CD4-positive, alpha-beta T cell (primary cell): Measurements from ENCODE around the gene NUDT16L1. TPM values are rescaled to one million over a fixed set of nuclear protein-coding genes. Genes with fewer than 3 reads are reported as not detected.

Experiments
- ATAC-seq: fragments of 200-7000 bp; cut with Tn5 transposase; one replicate; pipeline ENCODE4 v1.10.0; 2022; ENCODE audit warnings: mild to moderate bottlenecking; ENCODE audit not compliant: poor library complexity
- CTCF ChIA-PET: fragments of 350-600 bp; sonication (Branson Sonifier 250); formaldehyde crosslinking; loops from one replicate; lab custom pipeline; 2021; ENCODE audit warnings: antibody characterized with exemption, inconsistent platforms; lab: Charles Lee
- POLR2A ChIA-PET: fragments of 350-600 bp; sonication (Branson Sonifier 250); formaldehyde crosslinking; loops from one replicate; lab custom pipeline; 2021; ENCODE audit warnings: antibody characterized with exemption, inconsistent platforms; lab: Charles Lee
- DNase-seq, 14 experiments: peaks; one replicate each; pipeline ENCODE4 v3.0.0-alpha.2; 2013 to 2020; ENCODE audit warnings: mixed read lengths in 2 of 14
- H3K27ac ChIP-seq, 2 donors: one replicate each; pipeline versions ENCODE4 v1.5.1 to v1.7.0; 2013; ENCODE audit warnings: low read length in 2 of 2, low read depth in 1 of 2, mild to moderate bottlenecking in 1 of 2
- H3K27me3 ChIP-seq, 2 experiments: 1 replicate in 1 of 2; 2 replicates in 1 of 2; pipeline versions ENCODE4 v1.6.1 to v1.7.0; 2013; ENCODE audit warnings: low read length in 2 of 2, control low read depth in 1 of 2, mild to moderate bottlenecking in 1 of 2, moderate library complexity in 1 of 2; ENCODE audit not compliant: insufficient read depth in 2 of 2, control insufficient read depth in 1 of 2
- H3K36me3 ChIP-seq: one replicate; pipeline ENCODE4 v1.6.1; 2013; ENCODE audit warnings: low read length, control low read depth; ENCODE audit not compliant: insufficient read depth
- H3K4me1 ChIP-seq: one replicate; pipeline ENCODE4 v1.6.1; 2013; ENCODE audit warnings: low read length, control low read depth; ENCODE audit not compliant: insufficient read depth
- H3K4me3 ChIP-seq: one replicate; pipeline ENCODE4 v1.5.1; 2013; ENCODE audit warnings: mild to moderate bottlenecking, low read length, moderate library complexity
- H3K9me3 ChIP-seq, 2 experiments: 1 replicate in 1 of 2; 2 replicates in 1 of 2; pipeline versions ENCODE4 v1.6.1 to v1.7.0; 2013; ENCODE audit warnings: low read length in 2 of 2, mild to moderate bottlenecking in 2 of 2, control low read depth in 1 of 2, moderate library complexity in 1 of 2; ENCODE audit not compliant: control insufficient read depth in 1 of 2, insufficient read depth in 1 of 2
- H3K27ac Mint-ChIP-seq: one replicate; pipeline ENCODE4 v1.8.0; 2020; ENCODE audit warnings: mixed read lengths
- H3K27me3 Mint-ChIP-seq: one replicate; pipeline ENCODE4 v1.8.0; 2021; ENCODE audit warnings: mixed read lengths
- H3K36me3 Mint-ChIP-seq: one replicate; pipeline ENCODE4 v1.8.0; 2021; ENCODE audit warnings: low read depth, mixed read lengths
- H3K4me1 Mint-ChIP-seq: one replicate; pipeline ENCODE4 v1.8.0; 2021; ENCODE audit warnings: low read depth, mixed read lengths
- H3K4me3 Mint-ChIP-seq: one replicate; pipeline ENCODE4 v1.8.0; 2020; ENCODE audit warnings: mild to moderate bottlenecking, mixed read lengths
- H3K9me3 Mint-ChIP-seq: one replicate; pipeline ENCODE4 v1.8.0; 2020; ENCODE audit warnings: mixed read lengths
- CTCF ChIP-seq: fragments of 200-600 bp; IDR thresholded peaks from one replicate; pipeline ENCODE4 v1.8.0; 2022; ENCODE audit warnings: antibody characterized with exemption, mild to moderate bottlenecking
- intact Hi-C, 2 experiments: fragments of 100-400 bp; cut with DNase I in 1 of 2; cut with micrococcal nuclease in 1 of 2; formaldehyde crosslinking; loops; one replicate each; pipeline versions ENCODE4 v1.15.1 to v1.9.0; 2023 to 2025; cut with DNase I, micrococcal nuclease
- total RNA-seq, 174 experiments: library from RNA in 2 of 174; stranded (reverse) in 2 of 174; gene quantifications; one replicate each; pipeline ENCODE4 v1.2.3 and lab custom pipeline; 2021 to 2026

The NUDT16L1 gene
- total RNA-seq, 2 experiments from 2014 or later, result 75.2 to 78.9 TPM

GRCh38 chr16:4686497-4687210 is 6.7 kb upstream of the NUDT16L1 start:
- Mint-ChIP-seq H3K4me1 (peaks cover 3% of the 10 kb centered on the region), H3K27ac (no peak overlapping the region), H3K4me3 (no peak overlapping the region), H3K27me3 (no peaks in the 10 kb centered on the region), H3K9me3 (no peaks in the 10 kb centered on the region), H3K36me3 (peaks cover 27% of the 10 kb centered on the region)
- ATAC-seq (no peak), DNase-seq (peak in 2 of 14 experiments; percentile 2 to 23)
- no peak overlapping the region for H3K4me3 ChIP-seq
- intact Hi-C loops, result no loop called here
- ChIA-PET CTCF (no interaction called here), POLR2A (no interaction called here)
- no peak for TF ChIP-seq CTCF
- H3K4me1 ChIP-seq, result peaks cover 11% of the 10 kb centered on the region
- H3K9me3 ChIP-seq, result no peaks in the 10 kb centered on the region
- H3K27ac ChIP-seq, result no peak overlapping the region
- peaks cover 38% of the 10 kb centered on the region for H3K36me3 ChIP-seq
- H3K27me3 ChIP-seq, result no peaks in the 10 kb centered on the region

GRCh38 chr16:4687416-4687815 is 5.9 kb upstream of the NUDT16L1 start:
- Histone ChIP-seq H3K4me1 (peaks cover 10% of the 10 kb centered on the region), H3K27ac (no peak overlapping the region), H3K4me3 (no peak overlapping the region), H3K36me3 (peaks cover 37% of the 10 kb centered on the region), H3K27me3 (no peaks in the 10 kb centered on the region), H3K9me3 (no peaks in the 10 kb centered on the region)
- CTCF ChIA-PET, result no interaction called here
- POLR2A ChIA-PET, result no interaction called here
- TF ChIP-seq CTCF, result no peak
- Mint-ChIP-seq H3K4me3 (no peak overlapping the region), H3K4me1 (peaks cover 2% of the 10 kb centered on the region), H3K36me3 (peaks cover 24% of the 10 kb centered on the region), H3K9me3 (no peaks in the 10 kb centered on the region), H3K27me3 (no peaks in the 10 kb centered on the region), H3K27ac (no peak overlapping the region)
- no peak for ATAC-seq
- peak in 1 of 14 experiments; percentile 13 for DNase-seq
- intact Hi-C loops, result no loop called here

- Mint-ChIP-seq H3K9me3 (no peaks in the 10 kb centered on the region), H3K36me3 (peaks cover 25% of the 10 kb centered on the region), H3K27ac (no peak overlapping the region), H3K27me3 (no peaks in the 10 kb centered on the region), H3K4me1 (peaks cover 7% of the 10 kb centered on the region), H3K4me3 (no peak overlapping the region)
- ATAC-seq (no peak), DNase-seq (peak in 1 of 14 experiments; percentile 25)
- intact Hi-C loops, result no loop called here
- POLR2A ChIA-PET, result no interaction called here
- CTCF ChIA-PET, result no interaction called here
- Histone ChIP-seq H3K9me3 (no peaks in the 10 kb centered on the region), H3K36me3 (peaks cover 37% of the 10 kb centered on the region), H3K27me3 (no peaks in the 10 kb centered on the region), H3K27ac (no peak overlapping the region), H3K4me3 (no peak overlapping the region), H3K4me1 (peaks cover 15% of the 10 kb centered on the region)
- TF ChIP-seq CTCF, result no peak
These were observed 5.3 kb upstream of the NUDT16L1 start for GRCh38 chr16:4687946-4688673.
